ENCODE data around the gene RGS19. TPM values are rescaled to one million over a fixed set of nuclear protein-coding genes. Genes with fewer than 3 reads are reported as not detected.

The RGS19 gene
- total RNA-seq, 1 donor from 2014 or later = 29.0 TPM

- DNase-seq (ENCODE audit: low spot score) = no peak
Measured at GRCh38 chr20:64077876-64078551, 1.3 kb downstream of the RGS19 start.

GRCh38 chr20:64077541-64077875, 1.8 kb downstream of the RGS19 start:
- DNase-seq (ENCODE audit: low spot score) = no peak

- no peak for DNase-seq (ENCODE audit: low spot score)
Measured at GRCh38 chr20:64077094-64077493, 2.2 kb downstream of the RGS19 start.

- no peak for DNase-seq (ENCODE audit: low spot score)
Measured at GRCh38 chr20:64076061-64076997, 3.0 kb downstream of the RGS19 start.

- DNase-seq (ENCODE audit: low spot score) = no peak
Measured at GRCh38 chr20:64075556-64075955, 3.8 kb downstream of the RGS19 start.

- DNase-seq (ENCODE audit: low spot score) = no peak
Measured at GRCh38 chr20:64074963-64075362, 4.4 kb downstream of the RGS19 start.

GRCh38 chr20:64074184-64074789, 5.0 kb downstream of the RGS19 start:
- DNase-seq (ENCODE audit: low spot score) = no peak

GRCh38 chr20:64073476-64074183, 5.7 kb downstream of the RGS19 start:
- DNase-seq (ENCODE audit: low spot score) = no peak

- DNase-seq (ENCODE audit: low spot score) = no peak
Measured at GRCh38 chr20:64072498-64073063, 6.7 kb downstream of the RGS19 start.

GRCh38 chr20:64071341-64072332, 7.7 kb downstream of the RGS19 start:
- no peak for DNase-seq (ENCODE audit: low spot score)

- no peak for DNase-seq (ENCODE audit: low spot score)
Measured at GRCh38 chr20:64070244-64070993, 8.9 kb downstream of the RGS19 start.

- DNase-seq (ENCODE audit: low spot score) = no peak
Measured at GRCh38 chr20:64069614-64070243, 9.6 kb downstream of the RGS19 start.

GRCh38 chr20:64069209-64069613, 10.1 kb downstream of the RGS19 start:
- DNase-seq (ENCODE audit: low spot score) = no peak

- DNase-seq (ENCODE audit: low spot score) = no peak
Measured at GRCh38 chr20:64068386-64069208, 10.7 kb downstream of the RGS19 start.

GRCh38 chr20:64067733-64068307, 11.5 kb downstream of the RGS19 start:
- DNase-seq (ENCODE audit: low spot score) = no peak

GRCh38 chr20:64067005-64067632, 12.2 kb downstream of the RGS19 start:
- no peak for DNase-seq (ENCODE audit: low spot score)

- DNase-seq (ENCODE audit: low spot score) = no peak
Measured at GRCh38 chr20:64065974-64066343, 13.4 kb downstream of the RGS19 start.

All from mesenteric fat pad (tissue), 1 donor.